Measurements from ENCODE around the gene TCERG1L. TPM values are rescaled to one million over a fixed set of nuclear protein-coding genes. Genes with fewer than 3 reads are reported as not detected.

The TCERG1L gene
- total RNA-seq, 4 donors from 2014 or later, result not detected

DNA sequence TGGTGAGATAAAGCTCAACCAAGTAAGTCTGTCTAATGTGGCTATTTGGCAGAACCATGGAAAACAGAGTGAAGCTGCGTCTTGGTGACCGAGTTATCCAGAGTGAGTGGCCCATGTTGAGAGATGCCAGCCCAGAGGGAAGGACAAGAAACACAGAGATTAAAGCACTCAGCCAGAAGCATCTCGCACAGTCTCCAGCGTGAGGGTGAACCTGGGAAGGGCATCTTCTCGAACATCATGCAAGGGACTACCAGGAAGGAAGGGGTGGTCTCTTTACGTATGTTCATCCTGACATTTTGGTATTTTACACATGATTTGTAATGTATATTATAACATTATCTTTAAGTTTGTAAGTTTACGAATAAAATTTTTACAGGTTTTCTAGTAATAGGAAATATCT is 146.4 kb downstream of the TCERG1L start:
- no peak for TF ChIP-seq POLR2A (IDR thresholded peaks at IDR 0.05)
- TF ChIP-seq, protein P1, sequence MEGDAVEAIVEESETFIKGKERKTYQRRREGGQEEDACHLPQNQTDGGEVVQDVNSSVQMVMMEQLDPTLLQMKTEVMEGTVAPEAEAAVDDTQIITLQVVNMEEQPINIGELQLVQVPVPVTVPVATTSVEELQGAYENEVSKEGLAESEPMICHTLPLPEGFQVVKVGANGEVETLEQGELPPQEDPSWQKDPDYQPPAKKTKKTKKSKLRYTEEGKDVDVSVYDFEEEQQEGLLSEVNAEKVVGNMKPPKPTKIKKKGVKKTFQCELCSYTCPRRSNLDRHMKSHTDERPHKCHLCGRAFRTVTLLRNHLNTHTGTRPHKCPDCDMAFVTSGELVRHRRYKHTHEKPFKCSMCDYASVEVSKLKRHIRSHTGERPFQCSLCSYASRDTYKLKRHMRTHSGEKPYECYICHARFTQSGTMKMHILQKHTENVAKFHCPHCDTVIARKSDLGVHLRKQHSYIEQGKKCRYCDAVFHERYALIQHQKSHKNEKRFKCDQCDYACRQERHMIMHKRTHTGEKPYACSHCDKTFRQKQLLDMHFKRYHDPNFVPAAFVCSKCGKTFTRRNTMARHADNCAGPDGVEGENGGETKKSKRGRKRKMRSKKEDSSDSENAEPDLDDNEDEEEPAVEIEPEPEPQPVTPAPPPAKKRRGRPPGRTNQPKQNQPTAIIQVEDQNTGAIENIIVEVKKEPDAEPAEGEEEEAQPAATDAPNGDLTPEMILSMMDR (IDR thresholded peaks at IDR 0.05), result no peak
- H3K27ac ChIP-seq, result no peak overlapping the region
- H3K36me3 ChIP-seq, result no peaks in the 10 kb centered on the region
- no peaks in the 10 kb centered on the region for H3K4me1 ChIP-seq
- no peaks in the 10 kb centered on the region for H3K9me3 ChIP-seq
- no peak overlapping the region for H3K4me3 ChIP-seq
- no peaks in the 10 kb centered on the region for H3K27me3 ChIP-seq
- DNase-seq, result peak in 1 of 3 donors; percentile 10

DNA sequence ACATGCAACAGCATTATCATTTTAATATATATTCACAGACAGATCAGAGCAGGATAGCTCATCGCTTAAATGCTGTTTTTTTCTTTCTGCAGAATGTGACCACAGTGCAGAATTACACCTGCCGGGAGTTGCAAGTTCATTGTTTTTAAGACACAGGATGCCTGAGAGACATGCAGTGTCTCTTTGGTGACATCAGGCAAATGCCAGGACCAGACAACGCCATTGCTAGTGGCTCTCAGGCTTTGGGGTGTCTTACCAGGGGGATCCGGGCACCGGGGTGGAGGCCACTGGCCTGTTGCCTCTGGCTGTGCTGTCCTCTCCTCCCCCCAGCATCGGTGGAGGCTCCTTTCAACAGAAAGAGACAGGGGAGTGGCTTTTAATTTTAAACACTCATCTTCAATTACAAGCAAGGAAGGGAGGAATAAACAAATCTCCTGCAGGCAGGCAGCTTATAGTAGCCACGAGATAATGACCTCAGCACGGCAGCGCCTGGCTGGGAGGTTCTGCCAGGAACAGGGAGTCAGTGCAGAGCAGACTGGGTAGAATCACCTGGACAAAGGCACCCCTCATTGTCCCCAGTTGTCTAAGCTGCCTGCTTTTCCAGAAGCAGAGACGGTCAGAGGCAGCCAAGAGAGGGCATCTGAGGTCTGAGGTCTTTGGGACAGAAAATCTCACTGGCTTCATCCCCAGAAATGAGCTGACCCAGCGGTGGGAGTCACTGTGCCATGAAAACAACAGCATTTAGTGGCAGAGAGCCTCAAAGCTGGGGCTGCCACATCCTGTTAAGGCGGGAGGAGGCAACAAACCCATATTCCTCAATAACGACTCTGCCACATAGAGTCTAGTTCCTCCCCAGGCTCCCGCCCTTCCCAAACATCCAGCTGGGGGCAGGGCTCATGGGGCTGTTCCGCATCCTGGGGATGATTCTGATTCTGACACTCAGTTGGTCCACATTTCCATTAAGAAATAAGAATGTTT is 148.4 kb downstream of the TCERG1L start:
- no peaks in the 10 kb centered on the region for H3K4me1 ChIP-seq
- no peak for DNase-seq
- no peak overlapping the region for H3K27ac ChIP-seq
- no peaks in the 10 kb centered on the region for H3K36me3 ChIP-seq
- TF ChIP-seq POLR2A (IDR thresholded peaks at IDR 0.05), result no peak
- TF ChIP-seq, protein P1 (IDR thresholded peaks at IDR 0.05), result no peak
- H3K27me3 ChIP-seq, result no peaks in the 10 kb centered on the region
- no peaks in the 10 kb centered on the region for H3K9me3 ChIP-seq
- H3K4me3 ChIP-seq, result no peak overlapping the region

DNA sequence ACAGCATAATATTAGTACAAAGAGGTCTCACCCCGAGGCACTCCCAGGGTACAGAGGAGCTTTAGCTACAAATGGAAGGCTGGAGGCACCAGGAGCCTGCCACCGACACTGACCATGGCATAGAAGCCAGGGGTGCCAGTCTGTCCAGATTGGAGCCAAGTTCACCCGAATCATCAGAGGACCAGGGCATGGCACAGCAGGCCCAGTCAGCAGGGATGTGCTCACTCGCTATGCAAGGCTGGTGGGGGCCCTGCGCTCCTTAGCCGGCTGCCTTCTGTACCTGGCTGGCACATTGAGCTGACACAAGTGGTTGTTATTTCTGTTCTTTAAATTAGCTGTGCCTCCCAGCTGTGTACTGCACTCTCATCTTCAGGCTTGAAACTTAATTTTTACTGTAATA is 149.3 kb downstream of the TCERG1L start:
- TF ChIP-seq, protein P1 (IDR thresholded peaks at IDR 0.05), result no peak
- TF ChIP-seq POLR2A (IDR thresholded peaks at IDR 0.05), result no peak
- Histone ChIP-seq H3K9me3 (no peaks in the 10 kb centered on the region), H3K36me3 (no peaks in the 10 kb centered on the region), H3K4me3 (no peak overlapping the region), H3K27ac (no peak overlapping the region), H3K27me3 (no peaks in the 10 kb centered on the region), H3K4me1 (no peaks in the 10 kb centered on the region)
- no peak for DNase-seq

DNA sequence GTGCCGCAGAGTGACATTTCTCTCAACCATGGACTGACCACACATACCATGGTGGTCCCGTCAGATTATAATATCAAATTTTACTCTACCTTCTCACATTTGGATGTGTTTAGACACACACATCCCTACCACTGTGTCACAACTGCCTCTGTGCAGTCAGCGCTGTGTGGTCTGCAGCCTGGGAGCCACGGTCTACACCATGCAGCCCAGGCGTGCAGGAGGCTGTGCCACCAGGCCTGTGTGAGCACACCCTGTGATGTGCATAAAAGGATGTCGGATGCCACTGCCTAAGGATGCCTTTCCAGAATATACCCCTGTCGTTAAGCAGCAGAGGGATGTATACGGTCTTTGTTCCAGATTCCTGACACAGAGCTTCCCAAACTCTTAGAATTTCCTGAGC is 150.4 kb downstream of the TCERG1L start:
- H3K4me3 ChIP-seq, result no peak overlapping the region
- H3K4me1 ChIP-seq, result no peaks in the 10 kb centered on the region
- TF ChIP-seq, protein P1 (IDR thresholded peaks at IDR 0.05), result no peak
- no peak for TF ChIP-seq POLR2A (IDR thresholded peaks at IDR 0.05)
- no peak overlapping the region for H3K27ac ChIP-seq
- DNase-seq, result no peak
- H3K9me3 ChIP-seq, result no peaks in the 10 kb centered on the region
- H3K27me3 ChIP-seq, result no peaks in the 10 kb centered on the region
- no peaks in the 10 kb centered on the region for H3K36me3 ChIP-seq

DNA sequence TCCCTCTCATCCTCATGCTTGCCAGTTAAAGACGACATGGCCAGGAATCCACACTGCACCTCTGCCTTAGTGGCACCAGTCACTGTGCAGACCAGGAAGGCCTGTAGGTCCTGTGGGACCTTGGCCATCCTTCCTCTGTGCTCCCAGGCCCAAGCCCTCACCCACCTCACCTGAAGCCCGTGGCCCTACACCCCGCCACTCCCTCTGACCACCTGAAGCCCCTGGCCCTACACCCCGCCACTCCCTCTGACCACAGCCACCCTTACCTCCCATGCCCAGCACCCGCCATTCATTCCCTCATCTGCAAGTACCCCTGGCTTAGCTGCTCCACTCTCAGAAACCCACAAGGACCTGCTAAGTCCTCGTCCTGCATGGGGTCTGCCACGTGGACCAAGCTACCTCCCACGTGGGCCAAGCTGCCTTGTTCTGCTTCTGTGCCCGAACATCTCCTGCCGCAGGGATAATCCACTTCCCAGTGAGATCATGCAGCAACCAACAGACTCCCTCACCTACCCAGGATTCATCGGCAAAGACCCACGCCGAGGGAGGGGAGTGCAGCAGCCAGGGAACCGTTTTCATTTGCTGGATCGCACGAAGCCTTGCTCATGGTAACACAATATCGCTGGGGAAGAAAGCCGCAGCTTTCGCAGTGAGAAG is 151.2 kb downstream of the TCERG1L start:
- no peaks in the 10 kb centered on the region for H3K27me3 ChIP-seq
- H3K36me3 ChIP-seq, result no peaks in the 10 kb centered on the region
- DNase-seq, result no peak
- TF ChIP-seq POLR2A (IDR thresholded peaks at IDR 0.05), result no peak
- TF ChIP-seq, protein P1 (IDR thresholded peaks at IDR 0.05), result no peak
- no peak overlapping the region for H3K27ac ChIP-seq
- H3K9me3 ChIP-seq, result no peaks in the 10 kb centered on the region
- no peak overlapping the region for H3K4me3 ChIP-seq
- H3K4me1 ChIP-seq, result no peaks in the 10 kb centered on the region

All from Peyer's patch (tissue), 4 donors.